ENCODE results near the gene MTMR3.
"Not testable (repeated sequence)": the region's sequence is repeated elsewhere in the genome, so short reads cannot be mapped to it uniquely, and the experiment has no call there.

GRCh38 chr22:29859030-29859429 is 23.9 kb upstream of the MTMR3 start:
- TF ChIP-seq CTCF (IDR thresholded peaks at IDR 0.05; ENCODE audit: low read depth, low read length, missing input control); YY1 (IDR thresholded peaks at IDR 0.05); EGR1 (IDR thresholded peaks at IDR 0.05; ENCODE audit: low read depth in 2 of 2); GABPA (IDR thresholded peaks at IDR 0.05 in 1 of 2, conservative IDR thresholded peaks at IDR 0.05 in 1 of 2); ATF3 (IDR thresholded peaks at IDR 0.05); RAD21 (IDR thresholded peaks at IDR 0.05); FOXA1 (IDR thresholded peaks at IDR 0.05); REST (IDR thresholded peaks at IDR 0.05); ZBTB33 (IDR thresholded peaks at IDR 0.05); MAX (IDR thresholded peaks at IDR 0.05); TAF1 (conservative IDR thresholded peaks at IDR 0.05); HNF4A (conservative IDR thresholded peaks at IDR 0.05); JUND (IDR thresholded peaks at IDR 0.05): not testable (repeated sequence)
